Esophagus muscularis mucosa (tissue), 4 donors: Measurements from ENCODE around the gene AGPAT1. TPM values are rescaled to one million over a fixed set of nuclear protein-coding genes. Genes with fewer than 3 reads are reported as not detected.

Experiments used
- DNase-seq: peaks from one replicate; pipeline ENCODE4 v3.0.0-alpha.2; 2017; ENCODE audit errors: extremely low spot score
- H3K27ac ChIP-seq, 4 donors: fragments of 200-600 bp; sonication (generic); replicated peaks in 1 of 4; 1 replicate in 3 of 4; 2 replicates in 1 of 4; pipeline ENCODE4 v1.5.1; 2016 to 2019; ENCODE audit warnings: mild to moderate bottlenecking in 1 of 4
- H3K27me3 ChIP-seq, 4 donors: fragments of 200-600 bp; sonication (generic); one replicate each; pipeline versions ENCODE4 v1.5.1 to v1.6.0; 2016 to 2019
- H3K36me3 ChIP-seq, 4 donors: fragments of 200-600 bp; sonication (generic); one replicate each; pipeline ENCODE4 v1.5.1; 2016 to 2019
- H3K4me1 ChIP-seq, 4 donors: fragments of 200-600 bp; sonication (generic); one replicate each; pipeline ENCODE4 v1.5.1; 2016 to 2019
- H3K4me3 ChIP-seq, 4 donors: fragments of 200-600 bp; sonication (generic); 1 replicate in 2 of 4; 2 replicates in 2 of 4; pipeline ENCODE4 v1.5.1; 2016 to 2019; ENCODE audit warnings: mild to moderate bottlenecking in 4 of 4, moderate library complexity in 1 of 4
- H3K9me3 ChIP-seq, 4 donors: fragments of 200-600 bp; sonication (generic); 1 replicate in 3 of 4; 2 replicates in 1 of 4; pipeline ENCODE4 v1.5.1; 2016 to 2019
- CTCF ChIP-seq, 3 experiments: fragments of 200-600 bp in 2 of 3; fragments of 450-650 bp in 1 of 3; sonication (generic) in 2 of 3; IDR thresholded peaks; one replicate each; pipeline ENCODE4 v1.5.1; 2017 to 2019; ENCODE audit warnings: antibody characterized with exemption in 3 of 3, mild to moderate bottlenecking in 2 of 3, moderate library complexity in 1 of 3
- EP300 ChIP-seq: sonication (generic); formaldehyde crosslinking; IDR thresholded peaks from one replicate; pipeline ENCODE4 v1.6.1; 2017; ENCODE audit warnings: antibody characterized with exemption
- POLR2A ChIP-seq: fragments of 450-650 bp; IDR thresholded peaks from one replicate; pipeline ENCODE4 v1.6.1; 2017; ENCODE audit warnings: antibody characterized with exemption, moderate library complexity, mild to moderate bottlenecking, low read depth
- POLR2AphosphoS5 ChIP-seq, 2 donors: sonication (generic); formaldehyde crosslinking; IDR thresholded peaks; one replicate each; pipeline ENCODE4 v1.6.1; 2017; ENCODE audit warnings: antibody characterized with exemption in 2 of 2
- WGBS: methylation state at CpG from one replicate; pipeline ENCODE4 v1.1.5; 2018; 5-methylcytosine and 5-hydroxymethylcytosine counted together
- intact Hi-C: fragments of 100-400 bp; cut with DNase I; formaldehyde crosslinking; loops from one replicate; pipeline ENCODE4 v1.15.1; 2023
- total RNA-seq, 4 donors: library from RNA; depleted of rRNA; stranded (reverse); fragments of >200 nt; gene quantifications; one replicate each; pipeline versions ENCODE4 v1.1.0 to v1.2.1, GENCODE V29; 2016

Gene AGPAT1
- total RNA-seq, 4 donors from 2014 or later = 52.7 to 76.7 (median 68.9) TPM

- Histone ChIP-seq H3K27me3 (peaks cover 0 to 25% (median 0%) of the 10 kb centered on the region in 4 donors), H3K27ac (no peak overlapping the region), H3K4me1 (peaks cover 20 to 27% (median 22%) of the 10 kb centered on the region in 4 donors), H3K9me3 (no peaks in the 10 kb centered on the region), H3K36me3 (peaks cover 0 to 55% (median 2%) of the 10 kb centered on the region in 4 donors), H3K4me3 (no peak overlapping the region)
- DNase-seq = no peak
- TF ChIP-seq POLR2A (no peak), POLR2AphosphoS5 (IDR thresholded peaks at IDR 0.05) (no peak), EP300 (no peak), CTCF (IDR thresholded peaks at IDR 0.05) (no peak)
- intact Hi-C loops = loop anchor here (5.0 kb wide), 2 partner anchors 43 to 778 kb away; no protein-coding TSS in a partner anchor
- 86% methylated on average over 17 of the region's 17 CpGs for WGBS
These were observed 23.0 kb upstream of the AGPAT1 start for GRCh38 chr6:32198866-32199265.

DNA sequence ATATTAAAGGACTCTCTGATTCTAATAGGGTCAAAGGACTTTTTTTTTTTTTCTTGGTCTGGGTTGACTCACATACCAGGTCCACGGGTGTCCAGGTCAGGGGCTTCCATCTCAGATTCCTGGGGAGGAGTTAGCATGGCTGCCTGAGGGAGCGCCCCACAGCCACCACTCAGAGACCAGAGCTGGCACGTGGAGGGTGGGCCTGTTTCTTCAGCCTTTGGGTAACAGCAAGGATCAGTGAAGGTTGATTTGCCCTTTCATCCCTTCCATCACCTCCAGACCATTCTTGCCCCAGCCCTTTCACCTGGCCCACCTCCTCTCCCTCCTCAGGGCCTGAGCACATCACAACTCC, 22.4 kb upstream of the AGPAT1 start:
- peaks cover 0 to 50% (median 2%) of the 10 kb centered on the region in 4 donors for H3K36me3 ChIP-seq
- WGBS = 79% methylated on average over 2 of the region's 3 CpGs
- no peak overlapping the region for H3K4me3 ChIP-seq
- TF ChIP-seq CTCF (IDR thresholded peaks at IDR 0.05) = no peak
- TF ChIP-seq POLR2AphosphoS5 (IDR thresholded peaks at IDR 0.05) = no peak
- no peak for TF ChIP-seq POLR2A
- TF ChIP-seq EP300 = no peak
- peaks cover 0 to 20% (median 0%) of the 10 kb centered on the region in 4 donors for H3K27me3 ChIP-seq
- no peak overlapping the region for H3K27ac ChIP-seq
- H3K9me3 ChIP-seq = no peaks in the 10 kb centered on the region
- no peak for DNase-seq
- intact Hi-C loops = loop anchor here (5.0 kb wide), 2 partner anchors 44 to 779 kb away; no protein-coding TSS in a partner anchor
- peaks cover 21 to 28% (median 23%) of the 10 kb centered on the region in 4 donors for H3K4me1 ChIP-seq

DNA sequence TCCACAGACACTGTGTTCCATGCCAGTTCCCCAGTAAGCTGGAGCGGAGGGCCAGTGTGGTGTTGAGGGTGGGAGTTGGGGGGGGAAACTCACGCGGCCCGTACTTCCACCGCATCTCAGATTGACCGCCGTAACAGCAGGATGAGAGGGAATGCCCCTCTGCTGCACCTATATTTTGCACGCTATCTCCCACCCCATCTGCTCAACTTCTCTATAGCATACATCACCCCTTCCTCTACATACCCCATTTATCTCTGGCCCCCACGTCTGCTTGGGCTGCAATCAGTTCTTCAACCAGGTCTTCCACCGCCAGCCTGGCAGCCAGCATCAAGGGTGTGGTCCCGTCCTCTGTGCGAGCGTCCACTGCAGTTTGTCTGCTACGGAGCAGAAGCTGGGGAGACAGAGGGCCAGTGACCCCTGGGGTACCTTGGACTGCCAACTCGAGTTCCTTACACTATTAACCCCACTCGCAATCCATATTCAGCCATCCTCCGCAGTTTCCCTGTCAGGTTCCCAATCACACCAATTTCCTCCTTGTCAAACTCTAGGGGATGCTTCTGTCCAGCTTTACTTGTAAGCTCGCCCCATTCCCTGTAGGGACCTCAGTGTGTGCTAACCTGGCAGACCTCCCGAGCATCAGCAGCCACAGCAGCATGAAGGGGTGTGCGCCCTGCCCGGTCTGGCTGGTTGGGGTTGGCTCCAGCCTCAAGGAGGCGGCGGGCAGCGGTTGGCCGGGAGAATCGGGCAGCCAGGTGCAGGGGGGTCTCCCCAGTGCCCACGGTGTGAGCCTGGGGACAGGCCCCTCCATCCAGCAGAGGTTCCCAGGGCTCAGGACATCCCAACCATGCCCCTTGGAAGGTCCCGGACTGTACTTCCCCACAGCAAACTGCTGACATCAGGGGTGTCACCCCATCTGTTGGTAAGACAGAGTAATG, 21.1 kb upstream of the AGPAT1 start:
- Histone ChIP-seq H3K9me3 (no peaks in the 10 kb centered on the region), H3K4me3 (peak overlapping the region; percentile 65 to 95 (median 78)), H3K27me3 (peaks cover 0 to 15% (median 0%) of the 10 kb centered on the region in 4 donors), H3K4me1 (peaks cover 32 to 42% (median 35%) of the 10 kb centered on the region in 4 donors), H3K36me3 (peaks cover 0 to 36% (median 0%) of the 10 kb centered on the region in 4 donors), H3K27ac (peak overlapping the region; percentile 94 to 100 (median 96))
- TF ChIP-seq POLR2A = no peak
- TF ChIP-seq CTCF (IDR thresholded peaks at IDR 0.05) = no peak
- no peak for TF ChIP-seq EP300
- TF ChIP-seq POLR2AphosphoS5 (IDR thresholded peaks at IDR 0.05) = no peak
- 25% methylated on average over 25 of the region's 28 CpGs for WGBS
- intact Hi-C loops = loop anchor here (5.0 kb wide), 2 partner anchors 45 to 780 kb away; no protein-coding TSS in a partner anchor
- no peak for DNase-seq

DNA sequence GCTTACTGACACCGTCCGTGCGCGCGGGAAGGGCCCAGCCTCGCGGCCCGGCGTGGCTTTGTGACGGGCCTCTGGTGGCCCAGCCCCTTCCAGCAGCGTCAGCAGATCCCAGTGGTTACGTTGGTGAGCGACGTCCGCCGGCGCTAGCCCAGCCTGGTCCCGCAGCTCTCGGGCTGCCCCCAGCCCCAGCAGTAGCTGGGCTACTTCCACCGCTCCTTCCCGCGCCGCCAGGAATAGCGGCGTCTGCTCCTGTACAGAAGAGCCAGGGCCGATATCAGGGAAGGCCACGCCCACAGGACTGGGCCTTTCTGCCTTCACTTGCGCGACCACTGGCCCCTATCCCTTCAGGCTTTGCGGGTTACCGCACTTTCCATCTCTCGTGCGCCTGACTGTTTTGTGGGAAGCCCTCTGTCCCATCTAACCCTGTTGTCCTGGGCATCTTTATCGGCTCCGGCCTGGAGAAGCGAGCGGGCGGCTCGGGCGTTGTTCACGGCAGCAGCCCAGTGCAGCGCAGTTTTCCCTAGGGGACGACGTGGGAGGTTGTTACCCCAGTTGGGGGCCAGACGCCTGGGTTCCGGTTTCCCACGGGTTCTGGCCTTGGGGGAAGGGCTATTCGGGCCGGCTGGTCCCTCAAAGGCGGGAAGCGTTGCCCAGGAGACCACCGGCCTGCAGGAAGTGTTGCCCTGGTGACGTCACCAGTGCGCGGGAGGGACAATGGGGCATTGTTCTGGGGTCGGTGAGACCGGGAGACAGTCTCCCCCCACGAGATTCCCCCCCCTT, 20.2 kb upstream of the AGPAT1 start:
- Histone ChIP-seq H3K9me3 (no peaks in the 10 kb centered on the region), H3K4me3 (peak overlapping the region; percentile 65 to 95 (median 78)), H3K4me1 (peaks cover 39 to 49% (median 43%) of the 10 kb centered on the region in 4 donors), H3K36me3 (peaks cover 0 to 27% (median 0%) of the 10 kb centered on the region in 4 donors), H3K27ac (peak overlapping the region; percentile 94 to 100 (median 96)), H3K27me3 (peaks cover 0 to 6% (median 0%) of the 10 kb centered on the region in 4 donors)
- intact Hi-C loops = loop anchor here (5.0 kb wide), 2 partner anchors 46 to 781 kb away; no protein-coding TSS in a partner anchor
- TF ChIP-seq POLR2AphosphoS5 (IDR thresholded peaks at IDR 0.05) (peak; percentile 94 to 100), CTCF (IDR thresholded peaks at IDR 0.05) (no peak), EP300 (peak; percentile 77), POLR2A (peak; percentile 98)
- DNase-seq = peak; percentile 97
- WGBS = 0% methylated on average over 16 of the region's 58 CpGs
